Neuronal stem cell (in vitro differentiated cells): ENCODE measurements around the gene CLIC2. TPM values are rescaled to one million over a fixed set of nuclear protein-coding genes. Genes with fewer than 3 reads are reported as not detected.

Experiments used
- DNase-seq: peaks from one replicate; pipeline ENCODE4 v3.0.0-alpha.2; 2013; ENCODE audit warnings: low spot score
- H2AFZ ChIP-seq: one replicate; pipeline ENCODE4 v1.6.1; 2013; ENCODE audit warnings: mild to moderate bottlenecking, low read length, inconsistent platforms
- H2AK5ac ChIP-seq: 2 replicates; pipeline ENCODE4 v1.6.1; 2013; ENCODE audit warnings: low read depth, mild to moderate bottlenecking, inconsistent platforms, low read length, moderate library complexity, mixed read lengths
- H2BK120ac ChIP-seq: 2 replicates; pipeline ENCODE4 v1.6.1; 2013; ENCODE audit warnings: low read depth, mild to moderate bottlenecking, inconsistent platforms, low read length, moderate library complexity, mixed read lengths
- H2BK12ac ChIP-seq: one replicate; pipeline ENCODE4 v1.6.1; 2013; ENCODE audit warnings: low read length, inconsistent platforms
- H2BK15ac ChIP-seq: 2 replicates; pipeline ENCODE4 v1.6.1; 2013; ENCODE audit warnings: mild to moderate bottlenecking, low read length, inconsistent platforms, mixed read lengths
- H2BK5ac ChIP-seq: one replicate; pipeline ENCODE4 v1.6.1; 2013; ENCODE audit warnings: inconsistent platforms, mild to moderate bottlenecking, low read length, moderate library complexity
- H3K14ac ChIP-seq: one replicate; pipeline ENCODE4 v1.6.1; 2013; ENCODE audit warnings: low read length, inconsistent platforms
- H3K18ac ChIP-seq: 2 replicates; pipeline ENCODE4 v1.6.1; 2013; ENCODE audit warnings: low read length, inconsistent platforms
- H3K23ac ChIP-seq: 2 replicates; pipeline ENCODE4 v1.6.1; 2013; ENCODE audit warnings: low read depth, mild to moderate bottlenecking, mixed read lengths, low read length, inconsistent platforms; ENCODE audit not compliant: poor library complexity
- H3K27ac ChIP-seq: replicated peaks from 3 replicates; pipeline ENCODE4 v1.5.1; 2013; ENCODE audit warnings: low read length, inconsistent platforms
- H3K27me3 ChIP-seq, 3 experiments: 2 replicates each; pipeline ENCODE4 v1.6.1; 2013; ENCODE audit warnings: low read length in 3 of 3, mild to moderate bottlenecking in 2 of 3, inconsistent platforms in 1 of 3, low read depth in 1 of 3, mixed read lengths in 1 of 3, moderate library complexity in 1 of 3; ENCODE audit not compliant: control insufficient read depth in 3 of 3, insufficient read depth in 3 of 3
- H3K36me3 ChIP-seq, 2 donors: replicated peaks in 1 of 2; 2 replicates each; pipeline ENCODE4 v1.6.1; 2013; ENCODE audit warnings: low read length in 2 of 2; ENCODE audit not compliant: control insufficient read depth in 2 of 2, insufficient read depth in 2 of 2
- H3K4ac ChIP-seq: 2 replicates; pipeline ENCODE4 v1.6.1; 2013; ENCODE audit warnings: inconsistent platforms, mild to moderate bottlenecking, low read length, moderate library complexity
- H3K4me1 ChIP-seq, 2 donors: 1 replicate in 1 of 2; 2 replicates in 1 of 2; pipeline ENCODE4 v1.6.1; 2013; ENCODE audit warnings: low read length in 2 of 2, low read depth in 1 of 2; ENCODE audit not compliant: control insufficient read depth in 2 of 2, insufficient read depth in 1 of 2
- H3K4me2 ChIP-seq: one replicate; pipeline ENCODE4 v1.6.1; 2013; ENCODE audit warnings: mild to moderate bottlenecking, low read length, inconsistent platforms; ENCODE audit not compliant: insufficient read depth, poor library complexity, severe bottlenecking
- H3K4me3 ChIP-seq, 2 donors: 2 replicates each; pipeline ENCODE4 v1.5.1; 2013; ENCODE audit warnings: low read length in 2 of 2, mild to moderate bottlenecking in 2 of 2, inconsistent platforms in 1 of 2, moderate library complexity in 1 of 2
- H3K79me1 ChIP-seq: one replicate; pipeline ENCODE4 v1.6.1; 2013; ENCODE audit warnings: low read depth, mild to moderate bottlenecking, inconsistent platforms, low read length, moderate library complexity
- H3K9ac ChIP-seq: one replicate; pipeline ENCODE4 v1.6.1; 2013; ENCODE audit warnings: mild to moderate bottlenecking, low read depth, low read length, inconsistent platforms; ENCODE audit not compliant: poor library complexity
- H3K9me3 ChIP-seq, 2 donors: replicated peaks in 1 of 2; 2 replicates each; pipeline versions ENCODE3 to v1.6.1; 2013; ENCODE audit warnings: low read length in 2 of 2, mild to moderate bottlenecking in 2 of 2, inconsistent platforms in 1 of 2, low read depth in 1 of 2, mixed read lengths in 1 of 2, moderate library complexity in 1 of 2; ENCODE audit not compliant: control insufficient read depth in 2 of 2, insufficient read depth in 1 of 2
- H4K8ac ChIP-seq: one replicate; pipeline ENCODE4 v1.6.1; 2013; ENCODE audit warnings: low read depth, mild to moderate bottlenecking, inconsistent platforms, low read length, moderate library complexity
- H4K91ac ChIP-seq: one replicate; pipeline ENCODE4 v1.6.1; 2013; ENCODE audit warnings: low read length, low read depth, mild to moderate bottlenecking, inconsistent platforms; ENCODE audit not compliant: poor library complexity
- small RNA-seq: library from polyadenylated mRNA; stranded (forward); fragments of <200 nt; extraction: miRNeasy Mini kit (QIAGEN cat#:217004); gene quantifications from one replicate; pipeline ENCODE3, GENCODE V24; 2013; ENCODE audit not compliant: insufficient read depth

Gene CLIC2

GRCh38 chrX:155235891-155236290 lies 98.5 kb downstream of the CLIC2 start:
- no peak overlapping the region for H3K27ac ChIP-seq
- H3K18ac ChIP-seq = no peak overlapping the region
- H2AFZ ChIP-seq = no peak overlapping the region
- H4K8ac ChIP-seq = no peak overlapping the region
- H3K27me3 ChIP-seq = no peaks in the 10 kb centered on the region
- no peak overlapping the region for H2BK15ac ChIP-seq
- H3K14ac ChIP-seq = no peak overlapping the region
- no peaks in the 10 kb centered on the region for H3K79me1 ChIP-seq
- H2BK120ac ChIP-seq = no peak overlapping the region
- DNase-seq = no peak
- H2AK5ac ChIP-seq = no peak overlapping the region
- H3K4me3 ChIP-seq = no peak overlapping the region
- no peak overlapping the region for H2BK5ac ChIP-seq
- H3K4me2 ChIP-seq = no peak overlapping the region
- peaks cover 8 to 78% of the 10 kb centered on the region in 2 donors for H3K36me3 ChIP-seq
- no peaks in the 10 kb centered on the region for H3K9me3 ChIP-seq
- H3K23ac ChIP-seq = no peak overlapping the region
- H3K9ac ChIP-seq = no peak overlapping the region
- H4K91ac ChIP-seq = no peak overlapping the region
- no peak overlapping the region for H2BK12ac ChIP-seq
- no peak overlapping the region for H3K4ac ChIP-seq
- no peaks in the 10 kb centered on the region for H3K4me1 ChIP-seq

- no peak overlapping the region for H4K91ac ChIP-seq
- no peaks in the 10 kb centered on the region for H3K9me3 ChIP-seq
- H3K27ac ChIP-seq = no peak overlapping the region
- no peak overlapping the region for H2BK5ac ChIP-seq
- no peaks in the 10 kb centered on the region for H3K27me3 ChIP-seq
- no peak overlapping the region for H3K4me2 ChIP-seq
- H2BK15ac ChIP-seq = no peak overlapping the region
- no peak overlapping the region for H2AK5ac ChIP-seq
- H3K4me1 ChIP-seq = no peaks in the 10 kb centered on the region
- H2BK120ac ChIP-seq = no peak overlapping the region
- H3K79me1 ChIP-seq = no peaks in the 10 kb centered on the region
- H3K18ac ChIP-seq = no peak overlapping the region
- no peak overlapping the region for H3K14ac ChIP-seq
- no peak overlapping the region for H4K8ac ChIP-seq
- H3K9ac ChIP-seq = no peak overlapping the region
- no peak overlapping the region for H2BK12ac ChIP-seq
- H3K4ac ChIP-seq = no peak overlapping the region
- DNase-seq = no peak
- H2AFZ ChIP-seq = no peak overlapping the region
- H3K36me3 ChIP-seq = peaks cover 4 to 77% of the 10 kb centered on the region in 2 donors
- H3K23ac ChIP-seq = no peak overlapping the region
- H3K4me3 ChIP-seq = no peak overlapping the region
These were observed 103.3 kb downstream of the CLIC2 start for GRCh38 chrX:155231163-155231562.

Small RNAs within 50 kb of the gene (small RNA-seq; reads per million reads assigned to genes)
- gene AC234781.4 (not detected), gene MIR1184-2 (not detected)
